Measurements from ENCODE around the gene SMIM35.
"Not testable (repeated sequence)": the region's sequence is repeated elsewhere in the genome, so short reads cannot be mapped to it uniquely, and the experiment has no call there.

The SMIM35 gene

GRCh38 chr11:118078911-118079411, 7.8 kb downstream of the SMIM35 start:
- no peak for DNase-seq

- DNase-seq = no peak
These were observed 9.9 kb downstream of the SMIM35 start, which contains the start of gene TMPRSS4 for GRCh38 chr11:118076754-118077281. Gene TMPRSS4, plus strand, starts transcription at chr11:118077078. Its CDS starts 225 bp downstream, at chr11:118077303.

- DNase-seq = no peak
These were observed 12.0 kb downstream of the SMIM35 start for GRCh38 chr11:118074785-118075184.

GRCh38 chr11:118074091-118074685, 12.6 kb downstream of the SMIM35 start:
- DNase-seq = no peak

- no peak for DNase-seq
These were observed 13.2 kb downstream of the SMIM35 start for GRCh38 chr11:118073554-118073953.

- DNase-seq = no peak
These were observed 15.2 kb downstream of the SMIM35 start for GRCh38 chr11:118071416-118072030.

- no peak for DNase-seq
These were observed 17.7 kb downstream of the SMIM35 start for GRCh38 chr11:118068945-118069612.

- DNase-seq = no peak
These were observed 18.4 kb downstream of the SMIM35 start for GRCh38 chr11:118068206-118068944.

GRCh38 chr11:118067006-118067405, 19.8 kb downstream of the SMIM35 start:
- no peak for DNase-seq

GRCh38 chr11:118065384-118065783, 21.4 kb downstream of the SMIM35 start:
- no peak for DNase-seq

- no peak for DNase-seq
These were observed 21.8 kb downstream of the SMIM35 start for GRCh38 chr11:118064956-118065355.

GRCh38 chr11:118062631-118063030, 24.1 kb downstream of the SMIM35 start:
- DNase-seq = not testable (repeated sequence)

- not testable (repeated sequence) for DNase-seq
These were observed 24.6 kb downstream of the SMIM35 start for GRCh38 chr11:118062181-118062580.

GRCh38 chr11:118061586-118062125, 25.1 kb downstream of the SMIM35 start:
- DNase-seq = no peak

GRCh38 chr11:118060869-118061268, 25.9 kb downstream of the SMIM35 start:
- DNase-seq = no peak

GRCh38 chr11:118060081-118060661, 26.6 kb downstream of the SMIM35 start:
- no peak for DNase-seq

- no peak for DNase-seq
These were observed 27.4 kb downstream of the SMIM35 start for GRCh38 chr11:118059246-118059940.

- DNase-seq = no peak
These were observed 28.2 kb downstream of the SMIM35 start for GRCh38 chr11:118058311-118059245.

- no peak for DNase-seq
These were observed 29.3 kb downstream of the SMIM35 start for GRCh38 chr11:118057251-118058145.

Measured in effector CD4-positive, alpha-beta T cell (primary cell).